ENCODE measurements around the gene MALRD1. TPM values are rescaled to one million over a fixed set of nuclear protein-coding genes. Genes with fewer than 3 reads are reported as not detected.

The MALRD1 gene
- total RNA-seq, 1 experiment from 2014 or later = 0.50 TPM

GRCh38 chr10:19611775-19612174, 563.2 kb downstream of the MALRD1 start (continued):
- TF ChIP-seq ZNF532 (CRISPR knock-in tag; IDR thresholded peaks at IDR 0.05; ENCODE audit: borderline replicate concordance) = no peak
- no peak for TF ChIP-seq ATF1 (CRISPR knock-in tag; IDR thresholded peaks at IDR 0.05)
- no peak for TF ChIP-seq E2F1 (CRISPR knock-in tag; IDR thresholded peaks at IDR 0.05)
- TF ChIP-seq USF1 (CRISPR knock-in tag; IDR thresholded peaks at IDR 0.05) = no peak
- TF ChIP-seq ELF4 (CRISPR knock-in tag; IDR thresholded peaks at IDR 0.05; ENCODE audit: low read depth) = no peak
- no peak for TF ChIP-seq ETV6 (CRISPR knock-in tag; IDR thresholded peaks at IDR 0.05)

GRCh38 chr10:19616966-19617365, 568.4 kb downstream of the MALRD1 start:
- no peak for DNase-seq (ENCODE audit: low spot score)
- peaks cover 4% of the 10 kb centered on the region; the same call in 1 of the 2 replicates for H3K36me3 Mint-ChIP-seq
- peaks cover 13% of the 10 kb centered on the region for H3K9me3 Mint-ChIP-seq

More at GRCh38 chr10:19616966-19617365, 568.4 kb downstream of the MALRD1 start:
- Mint-ChIP-seq H3K27ac (no peak overlapping the region), H3K27me3 (ENCODE audit: low read depth) (no peaks in the 10 kb centered on the region), H3K4me3 (no peak overlapping the region), H3K4me1 (no peaks in the 10 kb centered on the region)
- TF ChIP-seq ZNF396 (CRISPR knock-in tag; IDR thresholded peaks at IDR 0.05; ENCODE audit: borderline replicate concordance) (no peak), GTF2I (CRISPR knock-in tag; conservative IDR thresholded peaks at IDR 0.05) (no peak), USF1 (CRISPR knock-in tag; IDR thresholded peaks at IDR 0.05) (no peak), ATF1 (CRISPR knock-in tag; IDR thresholded peaks at IDR 0.05) (no peak), E2F1 (CRISPR knock-in tag; IDR thresholded peaks at IDR 0.05) (no peak), IRF2 (CRISPR knock-in tag; IDR thresholded peaks at IDR 0.05; ENCODE audit: borderline replicate concordance, low read depth) (no peak), FOXP4 (CRISPR knock-in tag; IDR thresholded peaks at IDR 0.05) (no peak), FOXP1 (CRISPR knock-in tag; IDR thresholded peaks at IDR 0.05; ENCODE audit: borderline replicate concordance) (no peak), SMAD3 (CRISPR knock-in tag; IDR thresholded peaks at IDR 0.05; ENCODE audit: borderline replicate concordance) (no peak), ELF4 (CRISPR knock-in tag; IDR thresholded peaks at IDR 0.05; ENCODE audit: low read depth) (no peak), ATF6 (CRISPR knock-in tag; IDR thresholded peaks at IDR 0.05) (no peak), TP53 (CRISPR knock-in tag; IDR thresholded peaks at IDR 0.05) (no peak), CBFB (CRISPR knock-in tag; IDR thresholded peaks at IDR 0.05; ENCODE audit: low read depth) (no peak), ZNF121 (CRISPR knock-in tag; IDR thresholded peaks at IDR 0.05) (no peak), GRHL2 (CRISPR knock-in tag; IDR thresholded peaks at IDR 0.05; ENCODE audit: insufficient replicate concordance, severe bottlenecking) (no peak), ZNF281 (CRISPR knock-in tag; IDR thresholded peaks at IDR 0.05) (no peak), JUN (CRISPR knock-in tag; IDR thresholded peaks at IDR 0.05) (no peak)
- POLR2A ChIA-PET = no interaction called here
- ATAC-seq = no peak
- CTCF ChIA-PET = no interaction called here
